ENCODE results near the gene OTOP3. TPM values are rescaled to one million over a fixed set of nuclear protein-coding genes. Genes with fewer than 3 reads are reported as not detected.
A peak's percentile ranks its signal among the peaks of the same experiment; 100 is the strongest.

The OTOP3 gene
- total and polyA plus RNA-seq, 2 donors (not counting 3 experiments of a cell fraction or from before 2014, with no cell fraction given) = not detected

GRCh38 chr17:74971069-74971841, 35.6 kb downstream of the OTOP3 start:
- Histone ChIP-seq H3K79me2 (ENCODE audit: control insufficient read depth, insufficient read depth, low read length) (no peaks in the 10 kb centered on the region), H3K9me1 (replicated peaks; ENCODE audit: control insufficient read depth, extremely low read depth, insufficient read depth, low read length) (no peaks in the 10 kb centered on the region), H3K4me1 (ENCODE audit: control insufficient read depth, extremely low read depth, insufficient read depth, low read length) (peaks cover 17% of the 10 kb centered on the region), H3K9ac (replicated peaks; ENCODE audit: extremely low read depth, insufficient read depth, low read length) (no peak overlapping the region), H3K36me3 (ENCODE audit: control insufficient read depth in 2 of 2, extremely low read depth in 1 of 2, insufficient read depth in 2 of 2, low read length in 2 of 2) (no peaks in the 10 kb centered on the region), H3K27me3 (ENCODE audit: control insufficient read depth in 2 of 2, insufficient read depth in 2 of 2, low read length in 2 of 2) (peaks cover 5% of the 10 kb centered on the region in 2 experiments), H4K20me1 (replicated peaks; ENCODE audit: control insufficient read depth, extremely low read depth, insufficient read depth, low read length) (no peaks in the 10 kb centered on the region), H3K9me3 (replicated peaks; ENCODE audit: control insufficient read depth, insufficient read depth, low read length) (no peaks in the 10 kb centered on the region), H3K27ac (ENCODE audit: insufficient read depth, low read depth, low read length) (no peak overlapping the region), H3K4me2 (ENCODE audit: insufficient read depth, low read length) (peak overlapping the region; percentile 6), H2AFZ (ENCODE audit: low read depth, low read length) (peak overlapping the region; percentile 77), H3K4me3 (replicated peaks in 1 of 3; ENCODE audit: insufficient read depth in 1 of 3, low read depth in 1 of 3, low read length in 3 of 3) (peak overlapping the region in 2 of 3 experiments; percentile 38 to 89)
- FAIRE-seq = no peak
- BruUV-seq (replicated peaks) = no TSS peak
- ChIA-PET CTCF (interaction anchor here (1.1 to 6.9 kb wide), 9 partner anchors 9 to 230 kb away, joined by 3 to 63 read pairs (median 6); partner anchors contain the start of gene MRPL58), POLR2A (interaction anchor here (1.3 to 2.0 kb wide), 3 partner anchors 10 to 98 kb away, joined by 4 to 8 read pairs (median 8); partner anchors contain the start of genes CDR2L and FDXR)
- dilution Hi-C loops (cut with MboI; ENCODE audit: extremely low pct_ligation_motif_present, low sequenced_read_pairs) = no loop called here
- intact Hi-C loops (cut with micrococcal nuclease) = no loop called here
- TF ChIP-seq JUN (IDR thresholded peaks at IDR 0.05; ENCODE audit: borderline replicate concordance, insufficient read depth, insufficient read length, low read depth) (no peak), MYC (IDR thresholded peaks at IDR 0.05; ENCODE audit: low read depth, low read length) (no peak), EZH2 (IDR thresholded peaks at IDR 0.05; ENCODE audit: borderline replicate concordance, low read depth, low read length, severe bottlenecking) (no peak), POLR2A (IDR thresholded peaks at IDR 0.05; ENCODE audit: low read depth, low read length) (no peak), FOS (IDR thresholded peaks at IDR 0.05; ENCODE audit: borderline replicate concordance, insufficient read depth, low read length) (no peak), POLR2AphosphoS5 (IDR thresholded peaks at IDR 0.05; ENCODE audit: insufficient read depth, low read depth, low read length) (no peak)
- TF ChIP-seq, protein P1, sequence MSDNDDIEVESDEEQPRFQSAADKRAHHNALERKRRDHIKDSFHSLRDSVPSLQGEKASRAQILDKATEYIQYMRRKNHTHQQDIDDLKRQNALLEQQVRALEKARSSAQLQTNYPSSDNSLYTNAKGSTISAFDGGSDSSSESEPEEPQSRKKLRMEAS (IDR thresholded peaks at IDR 0.05; ENCODE audit: insufficient read depth, insufficient read length) = no peak
- TF ChIP-seq, protein P2, sequence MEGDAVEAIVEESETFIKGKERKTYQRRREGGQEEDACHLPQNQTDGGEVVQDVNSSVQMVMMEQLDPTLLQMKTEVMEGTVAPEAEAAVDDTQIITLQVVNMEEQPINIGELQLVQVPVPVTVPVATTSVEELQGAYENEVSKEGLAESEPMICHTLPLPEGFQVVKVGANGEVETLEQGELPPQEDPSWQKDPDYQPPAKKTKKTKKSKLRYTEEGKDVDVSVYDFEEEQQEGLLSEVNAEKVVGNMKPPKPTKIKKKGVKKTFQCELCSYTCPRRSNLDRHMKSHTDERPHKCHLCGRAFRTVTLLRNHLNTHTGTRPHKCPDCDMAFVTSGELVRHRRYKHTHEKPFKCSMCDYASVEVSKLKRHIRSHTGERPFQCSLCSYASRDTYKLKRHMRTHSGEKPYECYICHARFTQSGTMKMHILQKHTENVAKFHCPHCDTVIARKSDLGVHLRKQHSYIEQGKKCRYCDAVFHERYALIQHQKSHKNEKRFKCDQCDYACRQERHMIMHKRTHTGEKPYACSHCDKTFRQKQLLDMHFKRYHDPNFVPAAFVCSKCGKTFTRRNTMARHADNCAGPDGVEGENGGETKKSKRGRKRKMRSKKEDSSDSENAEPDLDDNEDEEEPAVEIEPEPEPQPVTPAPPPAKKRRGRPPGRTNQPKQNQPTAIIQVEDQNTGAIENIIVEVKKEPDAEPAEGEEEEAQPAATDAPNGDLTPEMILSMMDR (IDR thresholded peaks at IDR 0.05; ENCODE audit: extremely low read depth in 1 of 2, insufficient read depth in 1 of 2, low read depth in 1 of 2, low read length in 2 of 2) = no peak
- no peak for DNase-seq (ENCODE audit: low read depth, low spot score)

All from endothelial cell of umbilical vein (primary cell).